NCI-H748 (cell line): ENCODE results near the gene SLC28A1.
A peak's percentile ranks its signal among the peaks of the same experiment; 100 is the strongest.

Source experiments
- DNase-seq: peaks from one replicate; lab custom pipeline; 2025; ENCODE audit not compliant: unreplicated experiment; lab: John Stamatoyannopoulos, UW

SLC28A1 gene

GRCh38 chr15:84934942-84935729, 50.7 kb downstream of the SLC28A1 start:
- DNase-seq: no peak

GRCh38 chr15:84937144-84937543, 52.7 kb downstream of the SLC28A1 start:
- peak; percentile 1 for DNase-seq

- DNase-seq: no peak
Measured at GRCh38 chr15:84938726-84939125, 54.3 kb downstream of the SLC28A1 start.

GRCh38 chr15:84940399-84940798, 55.9 kb downstream of the SLC28A1 start:
- no peak for DNase-seq

- DNase-seq: no peak
Measured at GRCh38 chr15:84942456-84942855, 58.0 kb downstream of the SLC28A1 start.

- DNase-seq: no peak
Measured at GRCh38 chr15:84944311-84944710, 59.8 kb downstream of the SLC28A1 start.

GRCh38 chr15:84944861-84945260, 60.4 kb downstream of the SLC28A1 start:
- no peak for DNase-seq

- DNase-seq: no peak
Measured at GRCh38 chr15:84946772-84947489, 62.5 kb downstream of the SLC28A1 start.

- DNase-seq: no peak
Measured at GRCh38 chr15:84947947-84948830, 63.7 kb downstream of the SLC28A1 start.

GRCh38 chr15:84949043-84949442, 64.6 kb downstream of the SLC28A1 start:
- no peak for DNase-seq

- DNase-seq: no peak
Measured at GRCh38 chr15:84949845-84950569, 65.5 kb downstream of the SLC28A1 start.

GRCh38 chr15:84950570-84951111, 66.2 kb downstream of the SLC28A1 start:
- no peak for DNase-seq

GRCh38 chr15:84951736-84952135, 67.3 kb downstream of the SLC28A1 start:
- no peak for DNase-seq

- DNase-seq: no peak
Measured at GRCh38 chr15:84953136-84953535, 68.7 kb downstream of the SLC28A1 start.

- no peak for DNase-seq
Measured at GRCh38 chr15:84953726-84954125, 69.3 kb downstream of the SLC28A1 start.

- peak; percentile 53 for DNase-seq
Measured at GRCh38 chr15:84955089-84955848, 70.8 kb downstream of the SLC28A1 start.

GRCh38 chr15:84956199-84956598, 71.7 kb downstream of the SLC28A1 start:
- no peak for DNase-seq

- DNase-seq: no peak
Measured at GRCh38 chr15:84960391-84961113, 76.1 kb downstream of the SLC28A1 start.

- DNase-seq: no peak
Measured at GRCh38 chr15:84961114-84961452, 76.6 kb downstream of the SLC28A1 start.
